GM12878 (cell line): ENCODE data around the gene TPCN2. TPM values are rescaled to one million over a fixed set of nuclear protein-coding genes. Genes with fewer than 3 reads are reported as not detected.
A peak's percentile ranks its signal among the peaks of the same experiment; 100 is the strongest.

Source experiments
- ATAC-seq: fragments of 200-7000 bp; cut with Tn5 transposase; 3 replicates; pipeline ENCODE4 v1.9.1; 2020; ENCODE audit warnings: mild to moderate bottlenecking, moderate library complexity
- BruUV-seq: library from RNA; stranded (reverse); fragments of 400-500 nt; replicated peaks from 2 replicates; lab custom pipeline; 2021; lab: Mats Ljungman, UMichigan
- CTCF ChIA-PET: fragments of 300-600 bp; sonication (Branson Sonifier 250); formaldehyde crosslinking; extraction: SDS; loops from one replicate; lab custom pipeline; 2021; ENCODE audit warnings: inconsistent platforms; lab: Yijun Ruan, JAX
- POLR2A ChIA-PET: fragments of 350-600 bp; formaldehyde crosslinking; extraction: SDS; loops from one replicate; lab custom pipeline; 2021; ENCODE audit warnings: inconsistent platforms; lab: Charles Lee
- RAD21 ChIA-PET: fragments of 300-600 bp; sonication (Branson Sonifier 250); formaldehyde crosslinking; loops from one replicate; lab custom pipeline; 2023; ENCODE audit warnings: antibody characterized with exemption; ENCODE audit not compliant: unreplicated experiment; lab: Charles Lee
- SMC1A ChIA-PET: fragments of 300-600 bp; sonication (Branson Sonifier 250); formaldehyde crosslinking; loops from one replicate; lab custom pipeline; 2023; ENCODE audit not compliant: unreplicated experiment, uncharacterized antibody; lab: Charles Lee
- DNase-seq: peaks from one replicate; pipeline ENCODE4 v3.0.0-alpha.2; 2011; ENCODE audit warnings: low read depth, low spot score
- FAIRE-seq: peaks from 3 replicates; lab custom pipeline; 2011; peaks lifted over from hg19 to GRCh38; lab: Jason Lieb, UNC
- H2AFZ ChIP-seq: 2 replicates; pipeline ENCODE4 v1.6.0; 2011; ENCODE audit warnings: low read depth, low read length, control low read depth; ENCODE audit not compliant: control insufficient read depth
- H3K27ac ChIP-seq: 2 replicates; pipeline ENCODE4 v1.5.1; 2011; ENCODE audit warnings: control low read depth; ENCODE audit not compliant: control insufficient read depth, insufficient read depth
- H3K27me3 ChIP-seq, 2 experiments: replicated peaks in 1 of 2; 2 replicates each; pipeline versions ENCODE4 v1.6.0 to v1.6.1; 2011; ENCODE audit warnings: low read length in 1 of 2; ENCODE audit not compliant: control insufficient read depth in 2 of 2, insufficient read depth in 2 of 2
- H3K36me3 ChIP-seq, 2 experiments: 2 replicates each; pipeline ENCODE4 v1.5.1; 2011; ENCODE audit warnings: low read length in 1 of 2; ENCODE audit not compliant: control insufficient read depth in 2 of 2, insufficient read depth in 2 of 2
- H3K4me1 ChIP-seq: 2 replicates; pipeline ENCODE4 v1.6.1; 2011; ENCODE audit warnings: mild to moderate bottlenecking, low read length, moderate library complexity, mixed read lengths; ENCODE audit not compliant: control insufficient read depth, insufficient read depth
- H3K4me2 ChIP-seq: 2 replicates; pipeline ENCODE4 v1.6.0; 2011; ENCODE audit warnings: control low read depth; ENCODE audit not compliant: control insufficient read depth, insufficient read depth
- H3K4me3 ChIP-seq: fragments of 200-600 bp; sonication (generic); 2 replicates; pipeline ENCODE4 v1.5.1; 2016
- H3K79me2 ChIP-seq: 2 replicates; pipeline ENCODE4 v1.6.0; 2011; ENCODE audit warnings: low read length; ENCODE audit not compliant: control insufficient read depth, insufficient read depth
- H3K9ac ChIP-seq: 2 replicates; pipeline ENCODE4 v1.8.0; 2011; ENCODE audit warnings: low read length, control low read depth, mixed read lengths; ENCODE audit not compliant: control insufficient read depth, insufficient read depth
- H3K9me3 ChIP-seq: replicated peaks from 3 replicates; pipeline ENCODE4 v1.5.1; 2011; ENCODE audit warnings: mild to moderate bottlenecking, low read length; ENCODE audit not compliant: control insufficient read depth, insufficient read depth
- H4K20me1 ChIP-seq: 2 replicates; pipeline ENCODE4 v1.6.0; 2011; ENCODE audit not compliant: control insufficient read depth, insufficient read depth
- BCL11A ChIP-seq: IDR thresholded peaks from 2 replicates; pipeline ENCODE4 v1.6.1; 2011; ENCODE audit warnings: low read depth, low read length
- BMI1 ChIP-seq: fragments of 450-650 bp; IDR thresholded peaks from 2 replicates; pipeline ENCODE4 v1.6.1; 2016; ENCODE audit warnings: mild to moderate bottlenecking, moderate library complexity, borderline replicate concordance
- CBX5 ChIP-seq: sonication (generic); IDR thresholded peaks from 2 replicates; pipeline ENCODE4 v1.6.1; 2016; ENCODE audit warnings: low read depth, moderate library complexity, mild to moderate bottlenecking, inconsistent platforms
- CEBPB ChIP-seq, 2 experiments: fragments of 150-350 bp in 1 of 2; IDR thresholded peaks; 2 replicates each; pipeline ENCODE4 v1.6.1; 2012 to 2014; ENCODE audit warnings: low read depth in 2 of 2, low read length in 2 of 2, borderline replicate concordance in 1 of 2, inconsistent platforms in 1 of 2
- CREB1 ChIP-seq: IDR thresholded peaks from 2 replicates; pipeline ENCODE4 v1.6.1; 2012; ENCODE audit warnings: low read depth, mild to moderate bottlenecking, inconsistent platforms
- FOS ChIP-seq: IDR thresholded peaks from 3 replicates; pipeline ENCODE4 v1.6.1; 2011; ENCODE audit warnings: borderline replicate concordance; ENCODE audit not compliant: insufficient read length; ENCODE audit errors: extremely low read depth
- GATAD2B ChIP-seq: fragments of 450-650 bp; conservative IDR thresholded peaks from 2 replicates; pipeline ENCODE4 v1.6.1; 2017; ENCODE audit warnings: low read depth, mild to moderate bottlenecking, moderate library complexity
- IKZF2 ChIP-seq, 2 experiments: fragments of 450-650 bp; IDR thresholded peaks; 2 replicates each; pipeline ENCODE4 v1.6.1; 2017; ENCODE audit warnings: mild to moderate bottlenecking in 2 of 2, moderate library complexity in 2 of 2
- KAT2A ChIP-seq: conservative IDR thresholded peaks from 2 replicates; pipeline ENCODE4 v1.6.1; 2011; ENCODE audit warnings: low read depth, low read length; ENCODE audit not compliant: control insufficient read depth
- MYB ChIP-seq: fragments of 150-350 bp; IDR thresholded peaks from 2 replicates; pipeline ENCODE4 v1.6.1; 2014; ENCODE audit warnings: mild to moderate bottlenecking, low read depth, low read length, borderline replicate concordance
- NFYB ChIP-seq: IDR thresholded peaks from 2 replicates; pipeline ENCODE4 v1.6.1; 2011; ENCODE audit warnings: low read depth, mild to moderate bottlenecking, low read length, improper control_type of control experiment, moderate library complexity; ENCODE audit not compliant: insufficient read depth
- NR2C2 ChIP-seq: IDR thresholded peaks from 2 replicates; pipeline ENCODE4 v1.6.1; 2011; ENCODE audit warnings: borderline replicate concordance, low read depth; ENCODE audit not compliant: control insufficient read depth, insufficient read length
- PAX8 ChIP-seq: fragments of 450-650 bp; IDR thresholded peaks from 2 replicates; pipeline ENCODE4 v1.6.1; 2017; ENCODE audit warnings: mild to moderate bottlenecking, moderate library complexity
- PML ChIP-seq: IDR thresholded peaks from 2 replicates; pipeline ENCODE4 v1.6.1; 2012; ENCODE audit warnings: low read length, inconsistent platforms
- POLR2A ChIP-seq: IDR thresholded peaks from 2 replicates; pipeline ENCODE4 v1.6.1; 2011; ENCODE audit warnings: low read depth, mild to moderate bottlenecking, low read length
- RBBP5 ChIP-seq: fragments of 200-600 bp; sonication (generic); conservative IDR thresholded peaks from 2 replicates; pipeline ENCODE4 v1.6.1; 2016
- SMC3 ChIP-seq: IDR thresholded peaks from 2 replicates; pipeline ENCODE4 v1.6.1; 2011; ENCODE audit warnings: low read length, improper control_type of control experiment, borderline replicate concordance
- WGBS: methylation state at CpG from one replicate; pipeline ENCODE4 v1.1.6; 2016; ENCODE audit warnings: low lambda C conversion rate; ENCODE audit not compliant: insufficient replicate concordance, insufficient coverage; ENCODE audit errors: missing lambda C conversion rate; 5-methylcytosine and 5-hydroxymethylcytosine counted together
- in situ Hi-C: fragments of 300-500 bp; cut with MboI; formaldehyde crosslinking; loops from 9 replicates; pipeline ENCODE4 v1.14.3; 2018; ENCODE audit warnings: mixed read lengths
- intact Hi-C: fragments of 100-400 bp; cut with micrococcal nuclease; formaldehyde crosslinking; loops from one replicate; pipeline ENCODE4 v1.14.2; 2022; ENCODE audit not compliant: unreplicated experiment
- polyA plus RNA-seq, 11 experiments: library from polyadenylated mRNA; depleted of rRNA in 4 of 11; unstranded in 6 of 11; stranded (reverse) in 5 of 11; fragments of >200 nt; fragmentation: Nextera tagmentation in 4 of 11; fragmentation: Illumina TruSeq in 1 of 11; extraction: Ambion mirVana in 4 of 11; extraction: Trizol in 1 of 11; gene quantifications; 1 replicate in 1 of 11; 2 replicates in 10 of 11; pipeline versions ENCODE4 v1.2.1 to v1.2.3, GENCODE V29; 2011 to 2016; ENCODE audit warnings: inconsistent platforms in 2 of 11, missing spikeins in 2 of 11, low read depth in 1 of 11
- total RNA-seq, 4 experiments: library from RNA; depleted of rRNA in 3 of 4; stranded (reverse); fragments of >200 nt in 3 of 4; fragmentation: Illumina TruSeq in 1 of 4; extraction: Trizol in 1 of 4; gene quantifications; 2 replicates each; pipeline versions ENCODE4 v1.2.1 to v1.2.3, GENCODE V29; 2013 to 2021

Gene TPCN2
- total and polyA plus RNA-seq, 10 of the 15 experiments (the other 5 are each of a cell fraction or from before 2014, with no cell fraction given): 1.7 to 18.4 (median 8.4) TPM

GRCh38 chr11:69180726-69181125 lies 132.0 kb downstream of the TPCN2 start:
- 51% methylated on average over 3 of the region's 3 CpGs for WGBS
- no peak for DNase-seq
- RAD21 ChIA-PET: no interaction called here
- FAIRE-seq: no peak
- Histone ChIP-seq H2AFZ (no peak overlapping the region), H4K20me1 (no peaks in the 10 kb centered on the region), H3K9me3 (no peaks in the 10 kb centered on the region; the same call in 1 of the 3 replicates), H3K79me2 (no peaks in the 10 kb centered on the region), H3K4me1 (peaks cover 4% of the 10 kb centered on the region; the same call in 1 of the 2 replicates), H3K27me3 (no peaks in the 10 kb centered on the region), H3K4me3 (no peak overlapping the region), H3K36me3 (no peaks in the 10 kb centered on the region), H3K4me2 (no peak overlapping the region), H3K27ac (no peak overlapping the region), H3K9ac (no peak overlapping the region)
- SMC1A ChIA-PET: no interaction called here
- in situ Hi-C loops (no loop called here), intact Hi-C loops (no loop called here)
- no TSS peak for BruUV-seq
- ATAC-seq: no peak
- CTCF ChIA-PET: no interaction called here
- TF ChIP-seq NR2C2: no peak
- no peak for TF ChIP-seq CBX5
- TF ChIP-seq RBBP5: no peak
- POLR2A ChIA-PET: interaction anchor here (1.0 kb wide), 1 partner anchor 27 kb away, joined by 3 read pairs; no protein-coding TSS in a partner anchor

- Histone ChIP-seq H3K27ac (no peak overlapping the region), H3K4me3 (no peak overlapping the region), H4K20me1 (no peaks in the 10 kb centered on the region), H3K27me3 (no peaks in the 10 kb centered on the region), H3K36me3 (no peaks in the 10 kb centered on the region), H3K4me1 (peaks cover 4% of the 10 kb centered on the region; the same call in 1 of the 2 replicates), H3K9ac (no peak overlapping the region), H3K9me3 (peaks cover 10% of the 10 kb centered on the region), H2AFZ (no peak overlapping the region), H3K79me2 (no peaks in the 10 kb centered on the region), H3K4me2 (no peak overlapping the region)
- no TSS peak for BruUV-seq
- FAIRE-seq (peak; percentile 7), DNase-seq (peak; percentile 16), ATAC-seq (peak; percentile 73)
- CTCF ChIA-PET: interaction anchor here (0.9 kb wide), 1 partner anchor 27 kb away, joined by 3 read pairs; no protein-coding TSS in a partner anchor
- 6% methylated on average over 8 of the region's 8 CpGs for WGBS
- RAD21 ChIA-PET: interaction anchor here (1.4 to 1.6 kb wide), 2 partner anchors 28 to 114 kb away, joined by 4 to 5 read pairs; partner anchors contain the start of gene SMIM38
- in situ Hi-C loops (no loop called here), intact Hi-C loops (no loop called here)
- POLR2A ChIA-PET: interaction anchor here (0.9 to 1.8 kb wide), 3 partner anchors 27 to 30 kb away, joined by 3 to 5 read pairs (median 3); partner anchors contain the start of gene SMIM38
- SMC1A ChIA-PET: interaction anchor here (1.2 to 1.4 kb wide), 3 partner anchors 10 to 28 kb away, joined by 3 to 4 read pairs (median 3); partner anchors contain the start of gene SMIM38
- TF ChIP-seq CREB1: no peak
- no peak for TF ChIP-seq PAX8
- no peak for TF ChIP-seq KAT2A
- TF ChIP-seq SMC3: no peak
- no peak for TF ChIP-seq PML
- TF ChIP-seq CEBPB (IDR thresholded peaks at IDR 0.05; ENCODE audit: borderline replicate concordance in 1 of 2, low read depth in 2 of 2, low read length in 2 of 2): no peak
- TF ChIP-seq GATAD2B: no peak
- TF ChIP-seq MYB: no peak
- TF ChIP-seq IKZF2 (IDR thresholded peaks at IDR 0.05): no peak
- peak; percentile 18; the same call in 1 of the 2 replicates for TF ChIP-seq BCL11A
- no peak for TF ChIP-seq BMI1
- TF ChIP-seq FOS: no peak
- no peak for TF ChIP-seq POLR2A
- TF ChIP-seq NFYB: no peak
Measured at GRCh38 chr11:69183613-69184012, 134.9 kb downstream of the TPCN2 start.
